Calu3 (cell line): ENCODE data around the gene SLC4A4. TPM values are rescaled to one million over a fixed set of nuclear protein-coding genes. Genes with fewer than 3 reads are reported as not detected.

Experiments used
- BruUV-seq: library from RNA; stranded (reverse); fragments of 400-500 nt; replicated peaks from 2 replicates; lab custom pipeline; 2021; lab: Mats Ljungman, UMichigan
- CTCF ChIA-PET: fragments of 300-600 bp; sonication (Branson Sonifier 250); formaldehyde crosslinking; loops from one replicate; lab custom pipeline; 2022; ENCODE audit warnings: antibody characterized with exemption; lab: Charles Lee
- DNase-seq: peaks from one replicate; pipeline ENCODE4 v3.0.0; 2022
- H3K27ac Mint-ChIP-seq: one replicate; pipeline ENCODE4 v1.8.0; 2022; ENCODE audit warnings: mixed read lengths; ENCODE audit not compliant: unreplicated experiment
- H3K27me3 Mint-ChIP-seq: one replicate; pipeline ENCODE4 v1.8.0; 2022; ENCODE audit warnings: mixed read lengths; ENCODE audit not compliant: unreplicated experiment
- H3K36me3 Mint-ChIP-seq: one replicate; pipeline ENCODE4 v1.8.0; 2022; ENCODE audit warnings: mild to moderate bottlenecking, moderate library complexity, mixed read lengths; ENCODE audit not compliant: insufficient read depth, unreplicated experiment
- H3K4me1 Mint-ChIP-seq: one replicate; pipeline ENCODE4 v1.8.0; 2022; ENCODE audit warnings: mild to moderate bottlenecking, low read depth, mixed read lengths; ENCODE audit not compliant: unreplicated experiment
- H3K4me3 Mint-ChIP-seq: one replicate; pipeline ENCODE4 v1.8.0; 2022; ENCODE audit warnings: mild to moderate bottlenecking, low read depth, moderate library complexity, mixed read lengths; ENCODE audit not compliant: unreplicated experiment
- H3K9me3 Mint-ChIP-seq: one replicate; pipeline ENCODE4 v1.8.0; 2022; ENCODE audit warnings: low read depth, mixed read lengths; ENCODE audit not compliant: unreplicated experiment
- CTCF ChIP-seq: fragments of 200-600 bp; IDR thresholded peaks from one replicate; pipeline ENCODE4 v1.8.0; 2022; ENCODE audit warnings: antibody characterized with exemption; ENCODE audit not compliant: unreplicated experiment
- intact Hi-C: fragments of 100-400 bp; cut with micrococcal nuclease; formaldehyde crosslinking; loops from one replicate; pipeline ENCODE4 v1.10.0; 2022; ENCODE audit not compliant: unreplicated experiment
- total RNA-seq: library from RNA; stranded (reverse); gene quantifications from 2 replicates; pipeline ENCODE4 v1.2.3, GENCODE V29; 2022

SLC4A4 gene
- total RNA-seq, 1 experiment from 2014 or later: 14.6 TPM

GRCh38 chr4:71446479-71447081 is 107.8 kb downstream of the SLC4A4 start:
- no TSS peak for BruUV-seq
- Mint-ChIP-seq H3K9me3 (no peaks in the 10 kb centered on the region), H3K4me1 (no peaks in the 10 kb centered on the region), H3K27ac (no peak overlapping the region), H3K4me3 (no peak overlapping the region), H3K27me3 (no peaks in the 10 kb centered on the region), H3K36me3 (no peaks in the 10 kb centered on the region)
- CTCF ChIA-PET: interaction anchor here (0.6 kb wide), 1 partner anchor 178 kb away, joined by 6 read pairs; no protein-coding TSS in a partner anchor
- DNase-seq: no peak
- intact Hi-C loops: no loop called here
- no peak for TF ChIP-seq CTCF

- Mint-ChIP-seq H3K27me3 (no peaks in the 10 kb centered on the region), H3K36me3 (no peaks in the 10 kb centered on the region), H3K27ac (no peak overlapping the region), H3K9me3 (no peaks in the 10 kb centered on the region), H3K4me3 (no peak overlapping the region), H3K4me1 (no peaks in the 10 kb centered on the region)
- CTCF ChIA-PET: no interaction called here
- intact Hi-C loops: no loop called here
- DNase-seq: no peak
- no peak for TF ChIP-seq CTCF
- no TSS peak for BruUV-seq
Measured at GRCh38 chr4:71449040-71449439, 110.2 kb downstream of the SLC4A4 start.

- Mint-ChIP-seq H3K4me3 (no peak overlapping the region), H3K27ac (no peak overlapping the region), H3K9me3 (no peaks in the 10 kb centered on the region), H3K4me1 (no peaks in the 10 kb centered on the region), H3K36me3 (no peaks in the 10 kb centered on the region), H3K27me3 (no peaks in the 10 kb centered on the region)
- intact Hi-C loops: no loop called here
- no TSS peak for BruUV-seq
- TF ChIP-seq CTCF: no peak
- CTCF ChIA-PET: no interaction called here
- no peak for DNase-seq
Measured at GRCh38 chr4:71449878-71450277, 111.1 kb downstream of the SLC4A4 start.

GRCh38 chr4:71453531-71453930 is 114.7 kb downstream of the SLC4A4 start:
- H3K36me3 Mint-ChIP-seq: no peaks in the 10 kb centered on the region
- H3K9me3 Mint-ChIP-seq: no peaks in the 10 kb centered on the region
- intact Hi-C loops: no loop called here
- no peak overlapping the region for H3K4me3 Mint-ChIP-seq
- no peak for TF ChIP-seq CTCF
- no peak overlapping the region for H3K27ac Mint-ChIP-seq
- no peaks in the 10 kb centered on the region for H3K4me1 Mint-ChIP-seq
- H3K27me3 Mint-ChIP-seq: no peaks in the 10 kb centered on the region
- BruUV-seq: no TSS peak
- DNase-seq: no peak
- CTCF ChIA-PET: no interaction called here
